CD4-positive, CD25-positive, alpha-beta regulatory T cell (primary cell): ENCODE measurements around the gene CCDC192. TPM values are rescaled to one million over a fixed set of nuclear protein-coding genes. Genes with fewer than 3 reads are reported as not detected.

Experiments
- ATAC-seq, 2 donors: fragments of 150-1000 bp; cut with Tn5 transposase; one replicate each; pipeline ENCODE4 v1.10.0; 2021; ENCODE audit warnings: low read depth in 2 of 2, moderate number of reproducible peaks in 2 of 2, moderate library complexity in 1 of 2
- DNase-seq, 3 donors: peaks; one replicate each; pipeline versions ENCODE4 v3.0.0 to v3.0.0-alpha.2; 2012 to 2022; ENCODE audit warnings: mixed read lengths in 1 of 3
- H3K27ac ChIP-seq: one replicate; pipeline ENCODE4 v1.7.0; 2013; ENCODE audit warnings: mild to moderate bottlenecking, low read length; ENCODE audit not compliant: insufficient read depth, poor library complexity, severe bottlenecking
- H3K27me3 ChIP-seq: one replicate; pipeline ENCODE4 v1.7.0; 2013; ENCODE audit warnings: low read length; ENCODE audit not compliant: control insufficient read depth, insufficient read depth
- H3K36me3 ChIP-seq: one replicate; pipeline ENCODE4 v1.7.0; 2013; ENCODE audit warnings: mild to moderate bottlenecking, low read length, moderate library complexity; ENCODE audit not compliant: control insufficient read depth, insufficient read depth
- H3K4me1 ChIP-seq: 2 replicates; pipeline ENCODE4 v1.7.0; 2013; ENCODE audit warnings: mild to moderate bottlenecking, low read length; ENCODE audit not compliant: insufficient read depth, control insufficient read depth, poor library complexity, severe bottlenecking
- H3K4me3 ChIP-seq: one replicate; pipeline ENCODE4 v1.7.0; 2013; ENCODE audit warnings: low read depth, mild to moderate bottlenecking, low read length, moderate library complexity
- H3K9me3 ChIP-seq, 2 experiments: 1 replicate in 1 of 2; 2 replicates in 1 of 2; pipeline ENCODE4 v1.7.0; 2013; ENCODE audit warnings: low read length in 2 of 2, mild to moderate bottlenecking in 1 of 2, moderate library complexity in 1 of 2; ENCODE audit not compliant: control insufficient read depth in 2 of 2
- H3K27ac Mint-ChIP-seq, 3 donors: one replicate each; pipeline ENCODE4 v1.8.0; 2020 to 2022; ENCODE audit warnings: mild to moderate bottlenecking in 3 of 3, mixed read lengths in 3 of 3, moderate library complexity in 2 of 3
- H3K27me3 Mint-ChIP-seq: one replicate; pipeline ENCODE4 v1.8.0; 2022; ENCODE audit warnings: mild to moderate bottlenecking, mixed read lengths
- H3K36me3 Mint-ChIP-seq: one replicate; pipeline ENCODE4 v1.8.0; 2020; ENCODE audit warnings: mixed read lengths
- H3K4me1 Mint-ChIP-seq, 4 donors: one replicate each; pipeline ENCODE4 v1.8.0; 2020 to 2022; ENCODE audit warnings: mixed read lengths in 4 of 4, mild to moderate bottlenecking in 1 of 4
- H3K4me3 Mint-ChIP-seq, 4 donors: one replicate each; pipeline ENCODE4 v1.8.0; 2020 to 2022; ENCODE audit warnings: mild to moderate bottlenecking in 4 of 4, mixed read lengths in 4 of 4, moderate library complexity in 3 of 4
- H3K9me3 Mint-ChIP-seq, 7 donors: one replicate each; pipeline ENCODE4 v1.8.0; 2020 to 2022; ENCODE audit warnings: mixed read lengths in 7 of 7, mild to moderate bottlenecking in 3 of 7, moderate library complexity in 2 of 7
- polyA plus RNA-seq, 4 donors: library from polyadenylated mRNA; unstranded; fragments of 300-500 nt; fragmentation: Illumina TruSeq; gene quantifications; one replicate each; pipeline ENCODE4 v1.2.3, GENCODE V29; 2021
- total RNA-seq: library from RNA; stranded (reverse); gene quantifications from one replicate; pipeline ENCODE4 v1.2.3, GENCODE V29; 2022

CCDC192 gene
- total and polyA plus RNA-seq, 5 donors from 2014 or later, result 0.37 TPM; not detected in 4

DNA sequence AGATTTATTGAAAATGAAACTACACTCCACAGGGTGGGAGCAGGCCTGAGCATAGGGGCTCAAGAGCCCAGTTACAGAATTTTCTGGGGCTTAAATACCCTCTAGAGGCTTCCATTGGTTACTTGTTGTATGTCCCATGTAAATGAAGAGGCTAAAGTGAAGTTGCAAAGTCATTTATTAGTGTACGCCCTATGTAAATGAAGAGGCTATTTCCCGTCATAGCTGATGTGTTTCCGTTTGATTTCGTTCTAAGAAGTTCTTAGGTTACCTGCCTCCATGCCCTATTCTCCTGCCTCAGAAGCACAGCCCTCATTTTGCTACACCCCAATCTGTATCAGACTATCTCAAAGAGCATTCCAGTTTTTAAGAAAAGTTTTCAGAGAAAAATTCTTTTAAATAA is 273.3 kb downstream of the CCDC192 start:
- Mint-ChIP-seq H3K27me3 (no peaks in the 10 kb centered on the region), H3K27ac (no peak overlapping the region), H3K36me3 (peaks cover 8% of the 10 kb centered on the region), H3K4me1 (no peaks in the 10 kb centered on the region), H3K4me3 (no peak overlapping the region), H3K9me3 (peaks cover 0 to 2% (median 0%) of the 10 kb centered on the region in 7 donors)
- Histone ChIP-seq H3K27ac (no peak overlapping the region), H3K36me3 (no peaks in the 10 kb centered on the region), H3K9me3 (no peaks in the 10 kb centered on the region), H3K27me3 (no peaks in the 10 kb centered on the region), H3K4me3 (no peak overlapping the region), H3K4me1 (no peaks in the 10 kb centered on the region)
- ATAC-seq (no peak), DNase-seq (no peak)

DNA sequence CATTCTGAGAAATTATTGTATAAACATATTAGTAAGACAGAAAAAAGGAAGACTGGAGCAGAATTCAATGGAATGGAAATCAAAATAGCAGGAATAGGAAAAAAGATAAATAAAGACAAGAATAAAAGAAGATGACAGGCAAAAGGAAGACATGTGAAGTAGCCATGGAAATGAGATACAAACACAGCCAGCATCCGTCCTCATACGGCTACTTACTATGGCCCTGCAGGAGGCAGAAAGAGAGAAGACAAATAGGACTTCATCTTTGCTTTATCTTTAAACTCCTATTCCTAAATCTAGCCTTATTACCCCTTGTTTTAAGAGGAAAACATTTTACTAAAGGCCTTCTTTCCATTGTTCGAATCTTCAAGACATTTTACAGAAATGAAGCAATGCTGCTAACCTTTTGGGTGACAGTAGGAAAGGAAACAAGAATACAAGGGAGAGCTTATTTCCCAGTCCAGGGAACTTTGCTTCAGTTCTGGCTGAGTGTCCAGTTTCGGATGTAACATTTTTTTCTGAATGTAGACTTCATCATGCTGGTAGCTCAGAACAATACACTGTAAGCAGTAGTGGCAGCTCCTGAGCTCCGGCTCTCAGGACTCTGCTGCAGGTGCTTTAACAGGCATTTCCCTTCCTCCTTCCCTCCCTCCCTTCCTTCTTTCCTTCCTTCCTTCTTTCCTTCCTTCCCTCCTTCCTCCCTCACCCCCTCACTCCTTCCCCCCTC is 274.0 kb downstream of the CCDC192 start:
- H3K9me3 Mint-ChIP-seq, result peaks cover 0 to 2% (median 0%) of the 10 kb centered on the region in 7 donors
- no peaks in the 10 kb centered on the region for H3K27me3 Mint-ChIP-seq
- H3K36me3 ChIP-seq, result no peaks in the 10 kb centered on the region
- DNase-seq (no peak), ATAC-seq (no peak)
- H3K36me3 Mint-ChIP-seq, result peaks cover 8% of the 10 kb centered on the region
- H3K27ac Mint-ChIP-seq, result no peak overlapping the region
- no peak overlapping the region for H3K27ac ChIP-seq
- no peaks in the 10 kb centered on the region for H3K9me3 ChIP-seq
- no peaks in the 10 kb centered on the region for H3K4me1 ChIP-seq
- H3K4me1 Mint-ChIP-seq, result no peaks in the 10 kb centered on the region
- H3K4me3 ChIP-seq, result no peak overlapping the region
- H3K4me3 Mint-ChIP-seq, result no peak overlapping the region
- no peaks in the 10 kb centered on the region for H3K27me3 ChIP-seq

- Histone ChIP-seq H3K4me3 (no peak overlapping the region), H3K9me3 (no peaks in the 10 kb centered on the region), H3K4me1 (no peaks in the 10 kb centered on the region), H3K36me3 (no peaks in the 10 kb centered on the region), H3K27ac (no peak overlapping the region), H3K27me3 (no peaks in the 10 kb centered on the region)
- H3K27ac Mint-ChIP-seq, result no peak overlapping the region
- ATAC-seq (no peak), DNase-seq (no peak)
- H3K4me3 Mint-ChIP-seq, result no peak overlapping the region
- peaks cover 10% of the 10 kb centered on the region for H3K36me3 Mint-ChIP-seq
- peaks cover 0 to 2% (median 0%) of the 10 kb centered on the region in 7 donors for H3K9me3 Mint-ChIP-seq
- no peaks in the 10 kb centered on the region for H3K27me3 Mint-ChIP-seq
- no peaks in the 10 kb centered on the region for H3K4me1 Mint-ChIP-seq
Measured at GRCh38 chr5:127978738-127979300, 275.6 kb downstream of the CCDC192 start.

GRCh38 chr5:127979475-127979874 is 276.3 kb downstream of the CCDC192 start:
- ATAC-seq, result no peak
- Histone ChIP-seq H3K4me1 (no peaks in the 10 kb centered on the region), H3K4me3 (no peak overlapping the region), H3K36me3 (no peaks in the 10 kb centered on the region), H3K27ac (no peak overlapping the region), H3K9me3 (no peaks in the 10 kb centered on the region), H3K27me3 (no peaks in the 10 kb centered on the region)
- Mint-ChIP-seq H3K4me1 (no peaks in the 10 kb centered on the region), H3K36me3 (peaks cover 11% of the 10 kb centered on the region), H3K27ac (no peak overlapping the region), H3K27me3 (no peaks in the 10 kb centered on the region), H3K9me3 (peaks cover 0 to 2% (median 0%) of the 10 kb centered on the region in 7 donors), H3K4me3 (no peak overlapping the region)
- no peak for DNase-seq

- Histone ChIP-seq H3K27me3 (no peaks in the 10 kb centered on the region), H3K36me3 (no peaks in the 10 kb centered on the region), H3K4me1 (no peaks in the 10 kb centered on the region), H3K9me3 (no peaks in the 10 kb centered on the region), H3K4me3 (no peak overlapping the region), H3K27ac (no peak overlapping the region)
- no peaks in the 10 kb centered on the region for H3K4me1 Mint-ChIP-seq
- no peak for ATAC-seq
- H3K27ac Mint-ChIP-seq, result no peak overlapping the region
- no peaks in the 10 kb centered on the region for H3K27me3 Mint-ChIP-seq
- H3K36me3 Mint-ChIP-seq, result peaks cover 17% of the 10 kb centered on the region
- H3K4me3 Mint-ChIP-seq, result no peak overlapping the region
- H3K9me3 Mint-ChIP-seq, result peaks cover 0 to 2% (median 0%) of the 10 kb centered on the region in 7 donors
- DNase-seq, result no peak
Measured at GRCh38 chr5:127980843-127981242, 277.7 kb downstream of the CCDC192 start.

- Mint-ChIP-seq H3K4me3 (peak overlapping the region in 1 of 4 donors; percentile 28), H3K36me3 (peaks cover 17% of the 10 kb centered on the region), H3K27ac (no peak overlapping the region), H3K4me1 (peaks cover 0 to 2% (median 0%) of the 10 kb centered on the region in 4 donors), H3K27me3 (no peaks in the 10 kb centered on the region), H3K9me3 (peaks cover 0 to 5% (median 0%) of the 10 kb centered on the region in 7 donors)
- ATAC-seq, result no peak
- Histone ChIP-seq H3K4me3 (no peak overlapping the region), H3K36me3 (no peaks in the 10 kb centered on the region), H3K4me1 (no peaks in the 10 kb centered on the region), H3K9me3 (no peaks in the 10 kb centered on the region), H3K27me3 (no peaks in the 10 kb centered on the region), H3K27ac (no peak overlapping the region)
- no peak for DNase-seq
Measured at GRCh38 chr5:127981498-127981897, 278.3 kb downstream of the CCDC192 start.

DNA sequence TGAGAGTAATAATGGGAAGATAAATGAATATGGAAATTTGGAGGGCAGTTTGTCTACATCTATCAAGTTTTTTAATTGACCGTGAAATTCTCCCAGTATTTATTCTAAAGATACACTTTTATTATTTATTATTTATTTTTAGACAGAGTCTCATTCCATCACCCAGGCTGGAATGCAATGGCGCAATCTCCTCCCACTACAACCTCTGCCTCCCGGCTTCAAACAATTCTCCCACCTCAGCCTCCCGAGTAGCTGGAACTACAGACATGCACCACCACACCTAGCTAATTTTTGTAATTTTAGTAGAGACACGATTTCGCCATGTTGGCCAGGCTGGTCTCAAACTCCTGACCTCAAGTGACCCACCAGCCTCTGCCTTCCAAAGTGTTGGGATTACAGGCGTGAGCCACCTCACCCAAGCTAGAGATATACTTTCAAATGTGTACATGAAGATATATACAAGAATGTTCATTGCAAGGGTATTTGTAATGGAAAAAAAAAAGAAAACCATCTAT is 282.7 kb downstream of the CCDC192 start:
- H3K27ac Mint-ChIP-seq, result no peak overlapping the region
- H3K36me3 ChIP-seq, result no peaks in the 10 kb centered on the region
- no peak overlapping the region for H3K4me3 ChIP-seq
- H3K27ac ChIP-seq, result no peak overlapping the region
- no peaks in the 10 kb centered on the region for H3K27me3 ChIP-seq
- H3K4me3 Mint-ChIP-seq, result no peak overlapping the region
- H3K4me1 Mint-ChIP-seq, result peaks cover 0 to 2% (median 0%) of the 10 kb centered on the region in 4 donors
- peaks cover 11% of the 10 kb centered on the region for H3K36me3 Mint-ChIP-seq
- H3K9me3 ChIP-seq, result no peaks in the 10 kb centered on the region
- H3K27me3 Mint-ChIP-seq, result no peaks in the 10 kb centered on the region
- DNase-seq (no peak), ATAC-seq (no peak)
- H3K9me3 Mint-ChIP-seq, result peaks cover 0 to 7% (median 5%) of the 10 kb centered on the region in 7 donors
- H3K4me1 ChIP-seq, result no peaks in the 10 kb centered on the region
